Sigmoid colon (tissue), 4 donors: ENCODE results near the gene SKAP1.
"Not testable (repeated sequence)": the region's sequence is repeated elsewhere in the genome, so short reads cannot be mapped to it uniquely, and the experiment has no call there.

ENCODE experiments used
- CTCF ChIP-seq, 4 experiments: fragments of 450-650 bp in 3 of 4; fragments of 200-600 bp in 1 of 4; IDR thresholded peaks; one replicate each; pipeline ENCODE4 v1.5.1; 2016 to 2019; ENCODE audit warnings: antibody characterized with exemption in 4 of 4, mild to moderate bottlenecking in 3 of 4, moderate library complexity in 2 of 4
- POLR2A ChIP-seq, 2 donors: fragments of 450-650 bp; IDR thresholded peaks; one replicate each; pipeline ENCODE4 v1.6.1; 2016; ENCODE audit warnings: antibody characterized with exemption in 2 of 2, mild to moderate bottlenecking in 2 of 2, moderate library complexity in 2 of 2
- POLR2AphosphoS5 ChIP-seq, 4 donors: sonication (generic); formaldehyde crosslinking; IDR thresholded peaks; one replicate each; pipeline ENCODE4 v1.6.1; 2017; ENCODE audit warnings: antibody characterized with exemption in 4 of 4

GRCh38 chr17:48449335-48449734, 19.3 kb upstream of the SKAP1 start:
- TF ChIP-seq CTCF, POLR2AphosphoS5, POLR2A (IDR thresholded peaks at IDR 0.05): not testable (repeated sequence)
